ENCODE results near the gene RAB37. TPM values are rescaled to one million over a fixed set of nuclear protein-coding genes. Genes with fewer than 3 reads are reported as not detected.

RAB37 gene, protein sequence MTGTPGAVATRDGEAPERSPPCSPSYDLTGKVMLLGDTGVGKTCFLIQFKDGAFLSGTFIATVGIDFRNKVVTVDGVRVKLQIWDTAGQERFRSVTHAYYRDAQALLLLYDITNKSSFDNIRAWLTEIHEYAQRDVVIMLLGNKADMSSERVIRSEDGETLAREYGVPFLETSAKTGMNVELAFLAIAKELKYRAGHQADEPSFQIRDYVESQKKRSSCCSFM
- total RNA-seq (ENCODE audit: low replicate concordance) = 0.15 TPM in 1 of 2 replicates, not detected in the other

DNA sequence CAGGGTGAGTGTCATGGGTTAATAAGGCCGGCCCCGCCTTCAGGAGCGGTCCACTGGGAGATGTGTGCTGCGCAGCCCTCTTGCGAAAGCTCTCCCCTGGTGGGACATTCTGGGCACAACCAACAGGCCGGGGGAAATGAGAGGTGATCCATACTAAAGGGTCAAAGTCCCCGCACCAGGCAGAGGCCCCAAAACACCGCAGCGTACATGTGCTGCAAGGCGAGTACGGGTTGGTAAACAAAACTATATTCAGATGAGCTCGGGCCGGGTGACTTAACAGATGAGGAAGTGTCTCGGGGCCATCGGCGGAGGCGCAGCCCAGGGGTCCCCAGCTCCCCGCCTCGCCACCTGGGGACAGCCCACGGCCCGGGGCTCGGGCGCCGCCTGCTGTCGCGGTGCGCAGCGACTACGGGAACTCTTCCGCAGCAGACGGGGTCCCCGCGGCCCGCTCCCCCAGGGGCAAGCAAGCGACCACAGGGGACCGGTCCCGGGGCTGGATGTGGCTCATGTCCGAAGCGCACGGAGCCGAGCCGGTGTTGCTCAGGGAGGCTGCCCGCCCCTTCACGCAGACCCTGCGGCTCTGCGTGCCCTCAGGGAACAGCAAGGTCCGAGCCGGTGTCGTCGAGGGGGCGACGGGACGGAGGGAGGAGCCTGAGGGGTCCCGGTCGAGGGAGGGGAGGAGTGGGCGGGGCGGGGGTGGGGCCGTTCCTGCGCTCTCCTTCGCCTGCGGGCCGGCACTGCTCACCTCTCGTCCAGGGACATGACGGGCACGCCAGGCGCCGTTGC is at the start of gene RAB37:
RAB37 (plus strand) TSS at position 744 of the 786 bp plus-strand sequence; CDS start at position 761, 17 bp downstream.

DNA sequence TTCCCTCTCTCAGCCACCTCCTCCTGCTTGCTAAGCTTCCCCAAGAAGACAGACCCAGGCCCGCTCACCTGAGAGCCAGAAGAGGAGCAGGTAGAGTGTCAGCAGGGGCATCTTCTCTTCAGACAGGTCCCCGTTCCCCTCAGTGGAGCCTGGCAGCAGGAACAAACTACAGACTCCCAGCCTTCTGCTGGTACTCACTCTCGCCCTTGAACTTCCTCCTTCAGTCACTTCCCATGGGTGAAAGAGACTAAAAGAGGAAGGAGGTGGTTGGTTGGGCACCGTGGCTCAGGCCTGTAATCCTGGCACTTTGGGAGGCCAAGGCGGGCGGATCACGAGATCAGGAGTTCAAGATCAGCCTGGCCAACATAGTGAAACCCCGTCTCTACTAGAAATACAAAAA is 24.3 kb upstream of the RAB37 start, which contains the start of gene CD300LF:
CD300LF (minus strand) TSS at position 168 of the 400 bp plus-strand sequence; CDS start at position 111, 57 bp downstream.

DNA sequence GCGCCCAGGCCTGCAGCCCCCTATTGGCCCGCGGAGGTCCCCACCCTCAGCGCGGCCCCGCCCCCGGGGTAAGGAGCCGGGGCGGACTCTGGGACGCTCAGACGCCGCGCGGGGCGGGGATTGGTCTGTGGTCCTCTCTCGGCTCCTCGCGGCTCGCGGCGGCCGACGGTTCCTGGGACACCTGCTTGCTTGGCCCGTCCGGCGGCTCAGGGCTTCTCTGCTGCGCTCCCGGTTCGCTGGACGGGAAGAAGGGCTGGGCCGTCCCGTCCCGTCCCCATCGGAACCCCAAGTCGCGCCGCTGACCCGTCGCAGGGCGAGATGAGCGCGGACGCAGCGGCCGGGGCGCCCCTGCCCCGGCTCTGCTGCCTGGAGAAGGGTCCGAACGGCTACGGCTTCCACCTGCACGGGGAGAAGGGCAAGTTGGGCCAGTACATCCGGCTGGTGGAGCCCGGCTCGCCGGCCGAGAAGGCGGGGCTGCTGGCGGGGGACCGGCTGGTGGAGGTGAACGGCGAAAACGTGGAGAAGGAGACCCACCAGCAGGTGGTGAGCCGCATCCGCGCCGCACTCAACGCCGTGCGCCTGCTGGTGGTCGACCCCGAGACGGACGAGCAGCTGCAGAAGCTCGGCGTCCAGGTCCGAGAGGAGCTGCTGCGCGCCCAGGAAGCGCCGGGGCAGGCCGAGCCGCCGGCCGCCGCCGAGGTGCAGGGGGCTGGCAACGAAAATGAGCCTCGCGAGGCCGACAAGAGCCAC is 11.6 kb downstream of the RAB37 start, which contains the start of gene NHERF1:
NHERF1 (plus strand) TSS at position 100 of the 750 bp plus-strand sequence; CDS start at position 319, 219 bp downstream.

DNA sequence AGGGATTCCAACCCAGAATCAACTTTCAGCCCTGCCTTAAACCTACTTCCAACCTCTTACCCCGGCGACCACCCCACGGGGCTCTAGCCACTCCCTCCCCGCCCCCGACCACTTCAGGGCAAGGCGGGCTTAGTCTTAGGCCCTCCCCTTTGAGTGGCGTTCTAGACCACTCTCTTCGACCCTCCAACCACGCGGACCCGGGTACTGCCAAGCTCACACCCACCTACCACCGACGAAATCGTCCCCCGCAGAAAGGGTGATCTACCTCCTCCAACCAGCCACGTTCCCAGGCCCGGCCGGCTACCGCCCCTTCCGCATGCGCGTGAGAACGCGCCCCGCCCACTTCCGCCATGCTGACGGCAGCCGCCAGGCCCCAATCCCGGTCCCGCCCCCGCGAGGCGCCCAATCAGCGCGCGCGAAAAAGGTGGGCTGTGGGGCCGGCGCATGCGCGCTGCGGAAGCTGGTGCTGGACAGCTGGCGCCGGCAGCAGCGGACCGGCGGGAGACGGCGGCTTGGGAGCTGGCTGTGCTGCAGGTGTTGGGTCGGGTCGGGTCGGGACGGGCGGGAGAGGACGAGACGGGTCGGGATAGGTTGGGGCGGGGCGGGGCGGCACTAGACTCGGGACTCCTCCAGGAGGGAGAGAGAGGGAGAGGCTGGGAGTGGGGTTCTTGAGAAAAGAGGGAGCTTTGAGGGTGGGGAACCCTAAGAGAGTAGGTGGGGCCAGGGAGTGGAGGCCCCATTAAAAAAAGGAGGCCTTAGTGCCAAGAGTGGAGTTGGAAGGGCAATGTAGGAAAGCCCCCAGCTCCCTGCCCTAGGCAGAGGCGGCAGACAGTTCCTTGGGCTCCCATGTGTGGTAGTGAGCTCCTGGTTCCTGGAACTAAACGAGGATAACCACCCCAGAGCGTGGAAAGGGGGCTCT is 39.2 kb downstream of the RAB37 start, which contains the start of gene NAT9:
NAT9 (minus strand) TSS at position 302 of the 919 bp plus-strand sequence. CDS start 647 bp downstream, outside the sequence.

Other genes starting within 250 kb of the RAB37 start
- not detected in 2 replicates for gene CD300LB, start 205.8 kb upstream of the RAB37 start, total RNA-seq (ENCODE audit: low replicate concordance)
- not detected in 2 replicates for gene CD300C, start 191.1 kb upstream of the RAB37 start, total RNA-seq (ENCODE audit: low replicate concordance)
- gene CD300H, start 169.7 kb upstream of the RAB37 start, total RNA-seq (ENCODE audit: low replicate concordance) = not detected in 2 replicates
- gene CD300LD, start 145.0 kb upstream of the RAB37 start, total RNA-seq (ENCODE audit: low replicate concordance) = not detected in 2 replicates
- not detected in 2 replicates for gene CD300E, start 113.5 kb upstream of the RAB37 start, total RNA-seq (ENCODE audit: low replicate concordance)
- not detected in 2 replicates for gene CD300LF, start 24.3 kb upstream of the RAB37 start, total RNA-seq (ENCODE audit: low replicate concordance)
- 2.8 and 10.4 TPM in 2 replicates for gene NHERF1, start 11.4 kb downstream of the RAB37 start, total RNA-seq (ENCODE audit: low replicate concordance)
- 46.3 and 62.8 TPM in 2 replicates for gene NAT9, start 39.1 kb downstream of the RAB37 start, total RNA-seq (ENCODE audit: low replicate concordance)
- 0.15 and 0.23 TPM in 2 replicates for gene GRIN2C, start 122.6 kb downstream of the RAB37 start, total RNA-seq (ENCODE audit: low replicate concordance)
- gene FDXR, start 135.7 kb downstream of the RAB37 start, total RNA-seq (ENCODE audit: low replicate concordance) = 36.2 and 37.7 TPM in 2 replicates
- not detected in 2 replicates for gene FADS6, start 156.4 kb downstream of the RAB37 start, total RNA-seq (ENCODE audit: low replicate concordance)
- not detected in 2 replicates for gene USH1G, start 186.0 kb downstream of the RAB37 start, total RNA-seq (ENCODE audit: low replicate concordance)
- not detected in 2 replicates for gene OTOP2, start 187.0 kb downstream of the RAB37 start, total RNA-seq (ENCODE audit: low replicate concordance)
- gene OTOP3, start 198.6 kb downstream of the RAB37 start, total RNA-seq (ENCODE audit: low replicate concordance) = not detected in 2 replicates
- 0.23 and 0.90 TPM in 2 replicates for gene HID1, start 235.5 kb downstream of the RAB37 start, total RNA-seq (ENCODE audit: low replicate concordance)